Measurements from ENCODE around the gene UTP15.

UTP15 gene

GRCh38 chr5:73545403-73545779 is 20.2 kb upstream of the UTP15 start:
- Histone ChIP-seq H3K9ac (ENCODE audit: low read depth, low read length, poor library complexity, severe bottlenecking) (no peak overlapping the region), H4K20me1 (ENCODE audit: insufficient read depth, low read length, poor library complexity, severe bottlenecking) (no peaks in the 10 kb centered on the region), H3K4me1 (ENCODE audit: insufficient read depth, low read length, poor library complexity, severe bottlenecking) (no peaks in the 10 kb centered on the region), H2AFZ (ENCODE audit: low read length) (no peak overlapping the region), H3K36me3 (ENCODE audit: insufficient read depth, low read length) (no peaks in the 10 kb centered on the region), H3K9me3 (ENCODE audit: insufficient read depth, low read depth, low read length) (no peaks in the 10 kb centered on the region), H3K79me2 (ENCODE audit: insufficient read depth, low read length) (no peaks in the 10 kb centered on the region), H3F3A (ENCODE audit: low read depth) (no peaks in the 10 kb centered on the region), H3K4me2 (ENCODE audit: low read depth, low read length, poor library complexity, severe bottlenecking) (no peak overlapping the region), H3K27me3 (ENCODE audit: insufficient read depth, low read length, poor library complexity, severe bottlenecking) (no peaks in the 10 kb centered on the region), H3K9me2 (replicated peaks; ENCODE audit: low read depth, low read length) (no peaks in the 10 kb centered on the region), H3K4me3 (ENCODE audit: low read length, poor library complexity, severe bottlenecking) (no peak overlapping the region)
- TF ChIP-seq CTCF (conservative IDR thresholded peaks at IDR 0.05; ENCODE audit: low read length): no peak
- no peak for TF ChIP-seq EZH2phosphoT487 (IDR thresholded peaks at IDR 0.05; ENCODE audit: borderline replicate concordance)

GRCh38 chr5:73550016-73550415 is 15.5 kb upstream of the UTP15 start:
- no peak overlapping the region for H3K9ac ChIP-seq (ENCODE audit: low read depth, low read length, poor library complexity, severe bottlenecking)
- H3K79me2 ChIP-seq (ENCODE audit: insufficient read depth, low read length): no peaks in the 10 kb centered on the region
- H3K27me3 ChIP-seq (ENCODE audit: insufficient read depth, low read length, poor library complexity, severe bottlenecking): no peaks in the 10 kb centered on the region
- H2AFZ ChIP-seq (ENCODE audit: low read length): no peak overlapping the region
- H3K4me1 ChIP-seq (ENCODE audit: insufficient read depth, low read length, poor library complexity, severe bottlenecking): no peaks in the 10 kb centered on the region
- H3K36me3 ChIP-seq (ENCODE audit: insufficient read depth, low read length): no peaks in the 10 kb centered on the region
- H4K20me1 ChIP-seq (ENCODE audit: insufficient read depth, low read length, poor library complexity, severe bottlenecking): no peaks in the 10 kb centered on the region
- TF ChIP-seq EZH2phosphoT487 (IDR thresholded peaks at IDR 0.05; ENCODE audit: borderline replicate concordance): no peak
- no peak for TF ChIP-seq CTCF (conservative IDR thresholded peaks at IDR 0.05; ENCODE audit: low read length)
- no peak overlapping the region for H3K4me2 ChIP-seq (ENCODE audit: low read depth, low read length, poor library complexity, severe bottlenecking)
- no peaks in the 10 kb centered on the region for H3F3A ChIP-seq (ENCODE audit: low read depth)
- H3K9me2 ChIP-seq (replicated peaks; ENCODE audit: low read depth, low read length): no peaks in the 10 kb centered on the region
- H3K4me3 ChIP-seq (ENCODE audit: low read length, poor library complexity, severe bottlenecking): no peak overlapping the region
- no peaks in the 10 kb centered on the region for H3K9me3 ChIP-seq (ENCODE audit: insufficient read depth, low read depth, low read length)

- Histone ChIP-seq H3K9me3 (ENCODE audit: insufficient read depth, low read depth, low read length) (no peaks in the 10 kb centered on the region), H3F3A (ENCODE audit: low read depth) (no peaks in the 10 kb centered on the region), H3K4me1 (ENCODE audit: insufficient read depth, low read length, poor library complexity, severe bottlenecking) (no peaks in the 10 kb centered on the region), H3K4me2 (ENCODE audit: low read depth, low read length, poor library complexity, severe bottlenecking) (no peak overlapping the region), H3K27me3 (ENCODE audit: insufficient read depth, low read length, poor library complexity, severe bottlenecking) (no peaks in the 10 kb centered on the region), H3K4me3 (ENCODE audit: low read length, poor library complexity, severe bottlenecking) (no peak overlapping the region), H4K20me1 (ENCODE audit: insufficient read depth, low read length, poor library complexity, severe bottlenecking) (no peaks in the 10 kb centered on the region), H3K9ac (ENCODE audit: low read depth, low read length, poor library complexity, severe bottlenecking) (no peak overlapping the region), H2AFZ (ENCODE audit: low read length) (no peak overlapping the region), H3K36me3 (ENCODE audit: insufficient read depth, low read length) (no peaks in the 10 kb centered on the region), H3K79me2 (ENCODE audit: insufficient read depth, low read length) (no peaks in the 10 kb centered on the region), H3K9me2 (replicated peaks; ENCODE audit: low read depth, low read length) (no peaks in the 10 kb centered on the region)
- no peak for TF ChIP-seq EZH2phosphoT487 (IDR thresholded peaks at IDR 0.05; ENCODE audit: borderline replicate concordance)
- no peak for TF ChIP-seq CTCF (conservative IDR thresholded peaks at IDR 0.05; ENCODE audit: low read length)
Measured at GRCh38 chr5:73552642-73553041, 12.9 kb upstream of the UTP15 start.

All from Loucy (cell line).